Thyroid gland (tissue), 4 donors: ENCODE data around the gene CDKN1B. TPM values are rescaled to one million over a fixed set of nuclear protein-coding genes. Genes with fewer than 3 reads are reported as not detected.

ENCODE experiments used
- DNase-seq, 2 donors: peaks; one replicate each; pipeline ENCODE4 v3.0.0-alpha.2; 2019
- H3K27ac ChIP-seq, 3 donors: fragments of 200-600 bp; sonication (generic); 1 replicate in 2 of 3; 2 replicates in 1 of 3; pipeline ENCODE4 v1.5.1; 2016 to 2019; ENCODE audit warnings: mild to moderate bottlenecking in 1 of 3, moderate library complexity in 1 of 3
- H3K27me3 ChIP-seq: fragments of 200-600 bp; sonication (generic); one replicate; pipeline ENCODE4 v1.5.1; 2019
- H3K36me3 ChIP-seq, 2 donors: fragments of 200-600 bp; sonication (generic); one replicate each; pipeline ENCODE4 v1.5.1; 2016 to 2019
- H3K4me1 ChIP-seq, 2 donors: fragments of 200-600 bp; sonication (generic); one replicate each; pipeline ENCODE4 v1.5.1; 2017 to 2019
- H3K4me3 ChIP-seq, 3 donors: fragments of 200-600 bp; sonication (generic); replicated peaks in 1 of 3; 1 replicate in 2 of 3; 2 replicates in 1 of 3; pipeline ENCODE4 v1.5.1; 2016; ENCODE audit warnings: mild to moderate bottlenecking in 1 of 3
- H3K9me3 ChIP-seq: fragments of 200-600 bp; sonication (generic); one replicate; pipeline ENCODE4 v1.5.1; 2017
- CTCF ChIP-seq, 6 experiments: fragments of 200-600 bp in 3 of 6; fragments of 450-650 bp in 3 of 6; sonication (generic) in 3 of 6; IDR thresholded peaks; one replicate each; pipeline ENCODE4 v1.5.1; 2016 to 2019; ENCODE audit warnings: antibody characterized with exemption in 6 of 6, mild to moderate bottlenecking in 2 of 6, inconsistent platforms in 1 of 6, moderate library complexity in 1 of 6
- POLR2A ChIP-seq, 2 donors: fragments of 450-650 bp; IDR thresholded peaks; one replicate each; pipeline ENCODE4 v1.6.1; 2017; ENCODE audit warnings: antibody characterized with exemption in 2 of 2, mild to moderate bottlenecking in 2 of 2, moderate library complexity in 1 of 2
- WGBS, 2 donors: methylation state at CpG; one replicate each; pipeline ENCODE4 v1.1.5; 2017; 5-methylcytosine and 5-hydroxymethylcytosine counted together
- intact Hi-C: fragments of 100-400 bp; cut with DNase I; formaldehyde crosslinking; loops from one replicate; pipeline ENCODE4 v1.15.1; 2023
- total RNA-seq, 4 donors: library from RNA; depleted of rRNA; stranded (reverse); fragments of >200 nt; gene quantifications; one replicate each; pipeline ENCODE4 v1.2.3, GENCODE V29; 2016

CDKN1B gene
- total RNA-seq, 4 donors from 2014 or later, result 52.3 to 77.3 (median 62.7) TPM

- H3K4me3 ChIP-seq, result no peak overlapping the region
- TF ChIP-seq POLR2A (IDR thresholded peaks at IDR 0.05), result no peak
- TF ChIP-seq CTCF (IDR thresholded peaks at IDR 0.05), result no peak
- no peak for DNase-seq
- 99 to 100% methylated on average over 3 of the region's 3 CpGs for WGBS, 2 donors
- no peaks in the 10 kb centered on the region for H3K27me3 ChIP-seq
- no peaks in the 10 kb centered on the region for H3K9me3 ChIP-seq
- no peak overlapping the region for H3K27ac ChIP-seq
- no peaks in the 10 kb centered on the region for H3K36me3 ChIP-seq
- peaks cover 9 to 15% of the 10 kb centered on the region in 2 donors for H3K4me1 ChIP-seq
- intact Hi-C loops, result no loop called here
Measured at GRCh38 chr12:12701457-12701856, 15.7 kb upstream of the CDKN1B start.

- intact Hi-C loops, result loop anchor here (5.0 kb wide), 1 partner anchor 327 kb away; no protein-coding TSS in a partner anchor
- Histone ChIP-seq H3K27me3 (no peaks in the 10 kb centered on the region), H3K4me3 (no peak overlapping the region), H3K9me3 (no peaks in the 10 kb centered on the region), H3K27ac (peak overlapping the region in 2 of 3 donors; percentile 35 to 59), H3K4me1 (peaks cover 3 to 6% of the 10 kb centered on the region in 2 donors), H3K36me3 (no peaks in the 10 kb centered on the region)
- 35 to 44% methylated on average over 7 of the region's 7 CpGs for WGBS, 2 donors
- no peak for TF ChIP-seq POLR2A (IDR thresholded peaks at IDR 0.05)
- TF ChIP-seq CTCF (IDR thresholded peaks at IDR 0.05), result peak; percentile 90 to 100 (median 98)
- peak; percentile 69 to 70 for DNase-seq
Measured at GRCh38 chr12:12704593-12705230, 12.5 kb upstream of the CDKN1B start.

GRCh38 chr12:12705838-12706520 lies 11.2 kb upstream of the CDKN1B start:
- intact Hi-C loops, result loop anchor here (5.0 kb wide), 1 partner anchor 329 kb away; no protein-coding TSS in a partner anchor
- Histone ChIP-seq H3K27ac (no peak overlapping the region), H3K9me3 (no peaks in the 10 kb centered on the region), H3K27me3 (no peaks in the 10 kb centered on the region), H3K4me3 (no peak overlapping the region), H3K36me3 (no peaks in the 10 kb centered on the region), H3K4me1 (peaks cover 3 to 6% of the 10 kb centered on the region in 2 donors)
- TF ChIP-seq CTCF (IDR thresholded peaks at IDR 0.05) (no peak), POLR2A (IDR thresholded peaks at IDR 0.05) (no peak)
- WGBS, 2 donors, result 67 to 80% methylated on average over 1 of the region's 1 CpG
- DNase-seq, result peak in 1 of 2 donors; percentile 34

DNA sequence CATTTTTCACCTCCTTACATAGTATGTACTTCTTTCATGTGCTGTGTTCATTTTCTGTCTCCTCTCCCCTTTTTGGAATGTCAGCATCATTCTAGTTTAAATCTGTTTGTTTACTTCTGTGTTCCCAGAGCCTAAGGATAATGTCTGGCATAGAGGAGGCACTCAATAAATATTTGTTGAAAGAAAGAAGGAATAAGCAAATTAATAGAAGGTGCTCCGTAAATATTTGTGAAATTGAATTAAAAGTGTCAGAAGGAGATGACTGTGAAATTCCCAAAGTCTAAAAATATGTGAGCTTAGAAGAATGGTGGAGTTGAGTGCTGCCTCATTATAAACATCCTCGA lies 3.3 kb upstream of the CDKN1B start:
- no peak for DNase-seq
- Histone ChIP-seq H3K27me3 (no peaks in the 10 kb centered on the region), H3K9me3 (no peaks in the 10 kb centered on the region), H3K36me3 (no peaks in the 10 kb centered on the region), H3K4me1 (peaks cover 25 to 30% of the 10 kb centered on the region in 2 donors), H3K27ac (peak overlapping the region; percentile 100), H3K4me3 (peak overlapping the region in 1 of 3 donors; percentile 22)
- TF ChIP-seq CTCF (IDR thresholded peaks at IDR 0.05) (no peak), POLR2A (IDR thresholded peaks at IDR 0.05) (no peak)
- intact Hi-C loops, result no loop called here
- 6 to 12% methylated on average over 2 of the region's 2 CpGs for WGBS, 2 donors
